HG02938 (cell line): ENCODE results near the gene PRPF40A.
A peak's percentile ranks its signal among the peaks of the same experiment; 100 is the strongest.

Experiments used
- ATAC-seq: cut with Tn5 transposase; IDR thresholded peaks from one replicate; pipeline ENCODE4 v1.9.1; 2021; ENCODE audit warnings: mild to moderate bottlenecking, moderate library complexity; ENCODE audit not compliant: unreplicated experiment

The PRPF40A gene

DNA sequence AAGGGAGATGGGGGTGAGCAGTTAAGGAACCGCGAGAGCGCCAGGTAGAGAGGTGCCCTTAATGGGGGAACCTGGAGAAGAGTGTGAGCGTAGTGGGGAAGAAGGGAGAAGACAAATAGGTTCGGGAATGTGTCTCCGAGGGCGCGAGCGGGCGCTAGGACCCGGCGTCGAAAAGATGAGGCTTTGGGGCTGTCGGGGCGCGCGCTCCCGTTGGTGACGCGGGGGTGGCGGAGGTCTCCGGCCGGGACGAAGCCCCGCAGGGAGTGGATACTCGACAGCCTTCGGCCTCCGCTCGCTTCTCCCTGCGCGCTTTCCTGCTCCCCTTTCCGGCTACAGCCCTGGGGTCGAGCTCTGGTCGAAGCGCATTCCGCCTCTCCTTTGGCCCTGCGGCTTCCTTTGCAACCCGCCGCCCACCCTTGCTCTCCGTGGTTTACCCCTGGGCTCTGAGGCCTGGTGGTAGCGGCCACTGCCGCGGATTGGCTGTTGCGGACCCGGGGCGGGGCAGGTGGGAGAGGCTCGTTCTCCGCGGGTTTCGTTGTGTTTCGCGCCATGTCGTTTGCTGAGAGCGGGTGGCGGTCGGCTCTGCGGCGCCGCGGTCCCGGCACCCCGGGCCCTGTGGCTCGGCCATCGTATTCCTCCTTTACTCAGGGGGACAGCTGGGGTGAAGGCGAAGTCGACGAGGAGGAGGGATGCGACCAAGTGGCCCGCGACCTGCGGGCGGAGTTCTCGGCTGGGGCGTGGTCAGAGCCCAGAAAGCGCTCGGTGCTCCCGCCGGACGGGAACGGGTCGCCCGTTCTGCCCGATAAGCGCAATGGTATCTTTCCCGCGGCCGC lies 1.0 kb upstream of the PRPF40A start, which contains the start of gene ARL6IP6:
Gene ARL6IP6, plus strand, starts transcription at position 545 of the 833 bp plus-strand sequence. Its CDS starts 5 bp downstream, at position 550.
- ATAC-seq, result peak; percentile 66

DNA sequence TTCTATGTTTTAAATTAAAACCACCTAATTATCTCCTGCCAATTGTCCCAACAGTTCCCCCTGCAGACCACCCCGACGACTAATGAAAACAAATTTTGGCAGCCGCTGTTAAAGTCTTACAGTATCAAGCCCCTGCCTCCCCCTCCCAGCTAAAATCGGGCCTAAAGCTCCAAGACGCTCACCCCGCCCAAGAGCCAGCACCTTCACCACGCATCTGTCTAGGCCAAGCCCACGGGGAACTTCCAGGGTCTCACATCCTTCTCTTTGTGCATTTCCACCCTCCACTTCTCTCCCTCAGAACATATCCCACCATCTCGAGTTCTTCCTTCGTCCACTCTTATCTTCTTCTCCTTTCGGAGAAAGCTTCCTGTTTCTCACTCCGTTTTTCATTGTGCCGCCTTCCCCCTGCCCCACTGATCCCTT lies 445 bp downstream of the PRPF40A start:
- ATAC-seq, result peak; percentile 0

DNA sequence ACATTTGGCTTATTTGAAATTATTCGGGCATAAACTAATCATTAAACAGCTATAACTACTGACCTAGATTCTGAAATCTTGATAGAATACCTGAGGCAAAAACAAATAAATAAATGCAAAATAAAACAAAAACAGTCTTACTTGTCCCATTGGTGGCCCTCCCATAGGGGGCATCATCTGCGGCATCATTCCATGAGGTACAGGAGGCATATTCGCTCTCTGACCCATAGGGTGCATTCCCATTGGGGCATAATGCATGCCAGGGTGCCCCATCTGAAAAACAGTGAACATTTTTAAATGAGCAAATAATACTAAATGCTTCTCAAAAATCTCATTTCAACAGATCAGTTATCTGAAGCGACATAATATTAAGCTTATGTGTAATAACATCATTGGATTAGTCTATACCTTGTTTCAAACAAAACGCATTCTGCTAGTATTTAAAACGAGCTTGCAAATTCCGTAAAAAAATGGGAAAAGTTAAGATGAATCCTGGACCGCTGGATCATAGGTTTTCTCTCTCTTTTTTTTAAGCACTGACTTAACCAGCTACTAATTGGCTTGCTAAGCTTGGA lies 1.3 kb downstream of the PRPF40A start:
- ATAC-seq, result no peak

DNA sequence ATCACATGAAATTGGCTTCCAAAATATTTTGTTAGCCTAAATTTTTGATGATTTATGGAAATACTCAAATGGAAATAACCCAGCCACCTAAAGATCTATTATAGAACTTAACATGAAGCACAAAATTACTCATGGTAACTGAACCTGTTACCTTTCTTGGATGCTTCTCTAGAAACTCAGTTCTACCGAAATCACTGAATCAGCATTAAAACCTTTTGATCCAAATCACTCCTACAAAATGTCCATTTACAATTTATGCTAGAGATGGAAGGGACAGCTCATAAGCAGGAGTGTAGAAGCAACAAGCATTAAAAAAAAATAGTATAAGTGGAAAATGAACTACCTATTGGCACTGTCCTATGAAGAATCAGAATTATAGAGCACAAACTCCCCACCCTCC lies 2.1 kb downstream of the PRPF40A start:
- no peak for ATAC-seq

DNA sequence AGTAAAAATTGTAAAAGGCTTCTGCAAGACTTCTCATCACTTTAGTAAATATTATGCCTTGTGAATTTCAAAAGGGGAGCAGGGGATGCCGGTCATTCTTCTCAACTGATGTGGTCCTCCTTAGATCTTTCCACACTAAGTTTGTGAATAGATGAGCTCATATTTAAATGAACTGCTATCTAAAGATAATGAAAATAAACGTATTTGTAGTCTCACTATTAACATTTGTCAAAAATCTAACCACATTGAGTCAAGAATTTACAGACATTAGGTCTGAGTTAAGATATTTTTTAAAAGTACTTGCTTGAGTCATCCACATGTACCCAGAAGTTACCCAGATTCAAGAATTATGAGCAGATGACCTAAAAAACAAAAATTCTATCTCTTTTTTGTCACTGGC lies 6.5 kb downstream of the PRPF40A start:
- ATAC-seq, result no peak

DNA sequence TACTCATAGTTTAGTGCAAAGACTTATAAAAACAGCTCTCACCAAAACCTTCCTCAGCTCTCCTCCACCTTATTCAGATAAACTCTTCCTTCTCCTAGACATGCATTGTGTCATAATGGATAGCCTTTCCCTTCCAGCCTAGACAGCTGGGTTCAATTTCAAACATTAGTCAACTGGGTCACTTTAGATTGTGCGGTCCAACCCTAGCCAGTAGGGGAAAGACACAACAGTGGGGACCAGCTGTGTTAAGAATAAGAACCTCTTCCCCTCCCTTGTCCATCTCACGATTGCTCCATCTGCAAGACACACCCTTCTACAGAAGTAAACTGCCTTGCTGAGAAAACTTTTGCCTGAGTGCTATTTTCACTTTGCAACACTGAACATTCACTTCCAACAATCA lies 8.5 kb downstream of the PRPF40A start:
- no peak for ATAC-seq

DNA sequence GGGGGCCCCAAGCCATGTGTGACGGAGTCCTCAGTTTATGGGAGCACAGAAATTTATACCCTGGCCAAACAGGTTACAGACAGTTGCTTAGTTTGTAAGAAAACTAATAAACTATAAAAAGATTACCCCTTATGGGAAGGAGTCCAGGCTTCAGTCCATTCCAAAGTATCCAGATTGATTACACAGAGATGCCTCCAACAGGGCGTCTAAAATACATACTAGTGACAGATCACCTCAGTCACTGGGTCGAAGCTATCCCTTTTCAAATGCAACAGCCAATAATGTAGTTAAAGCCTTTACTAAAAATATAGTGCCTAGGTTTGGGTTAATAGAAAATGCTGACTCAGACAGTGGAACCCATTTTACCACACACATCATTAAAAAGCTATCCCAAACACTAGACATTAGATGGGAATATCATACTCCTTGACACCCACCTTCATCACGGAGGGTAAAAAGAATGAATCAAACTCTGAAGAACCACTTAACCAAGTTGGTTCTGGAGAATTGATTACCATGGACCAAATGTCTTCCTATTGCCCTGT lies 10.7 kb downstream of the PRPF40A start:
- ATAC-seq, result no peak

DNA sequence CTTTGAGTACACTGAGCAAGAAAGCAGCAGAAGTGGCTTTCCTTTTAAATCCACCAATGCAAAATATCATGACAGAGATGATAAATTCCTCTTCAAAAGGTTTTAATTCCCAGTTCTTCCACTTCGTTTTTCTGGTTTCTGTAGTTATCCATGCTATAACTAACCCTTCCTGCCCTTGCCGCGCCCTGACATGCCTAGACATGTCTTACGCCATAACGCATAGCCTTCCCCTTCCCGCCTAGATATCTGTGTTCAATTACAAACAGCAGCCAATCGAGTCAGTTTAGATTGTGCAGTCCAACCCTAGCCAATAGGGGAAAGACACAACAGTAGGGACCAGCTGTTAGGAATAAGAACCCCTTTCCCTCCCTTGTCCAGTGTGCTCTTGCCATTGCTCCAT lies 16.1 kb downstream of the PRPF40A start:
- no peak for ATAC-seq

DNA sequence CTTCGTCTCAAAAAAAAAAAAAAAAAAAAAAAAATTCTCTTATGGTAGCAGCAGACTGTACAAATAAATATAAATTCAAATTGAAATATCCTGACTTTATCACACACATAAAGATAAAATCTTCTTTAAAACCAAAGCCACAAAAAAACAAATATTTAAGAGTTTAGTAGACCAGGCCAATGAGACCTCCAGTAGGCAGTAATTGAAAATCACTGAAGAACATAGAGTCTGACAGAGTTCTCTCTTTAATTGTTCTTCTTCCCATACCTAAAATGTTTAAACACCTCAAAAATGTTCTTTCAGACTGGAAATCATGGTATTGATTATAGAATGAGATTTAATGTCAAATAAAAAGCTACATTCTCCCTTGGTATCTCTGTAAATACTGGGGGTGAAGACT lies 20.8 kb downstream of the PRPF40A start:
- no peak for ATAC-seq

DNA sequence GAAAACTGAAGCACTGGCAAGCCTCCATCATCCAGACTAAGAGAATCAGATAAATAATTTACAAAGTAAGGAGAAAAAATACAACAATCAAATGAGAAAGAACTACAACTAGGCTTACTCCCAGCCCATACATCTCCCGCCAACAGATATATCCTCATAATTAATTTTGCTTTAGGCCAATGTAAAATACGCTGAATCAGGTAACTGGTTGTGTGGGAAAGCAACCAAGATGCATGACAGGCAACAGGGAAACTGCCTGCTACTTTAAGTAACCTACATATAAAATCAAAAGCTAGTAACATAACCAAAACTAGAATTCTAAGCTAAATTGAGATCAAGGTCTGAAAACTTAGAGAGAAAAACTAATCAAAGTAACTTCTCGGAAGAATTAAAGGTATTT lies 21.5 kb downstream of the PRPF40A start:
- ATAC-seq, result no peak

DNA sequence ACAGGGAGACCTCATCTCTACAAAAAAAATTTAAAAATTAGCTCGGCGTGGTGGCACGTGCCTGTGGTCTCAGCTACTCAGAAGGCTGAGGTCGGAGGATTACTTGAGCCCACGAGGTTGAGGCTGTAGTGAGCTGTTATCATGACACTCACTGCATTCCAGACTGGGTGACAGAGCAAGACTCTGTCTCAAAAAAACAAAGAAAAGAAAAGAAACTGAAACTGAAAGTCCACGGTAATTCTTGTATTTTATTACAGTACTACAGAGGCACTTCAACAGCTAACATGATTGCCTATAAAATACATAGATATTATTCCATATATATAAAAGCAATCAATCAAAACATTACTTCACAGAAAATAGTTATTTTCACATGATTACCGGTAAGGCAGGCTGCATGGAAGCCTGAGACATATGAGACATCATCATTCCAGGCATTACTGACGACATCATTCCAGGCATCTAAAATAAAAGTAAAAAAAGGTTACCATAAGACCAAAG lies 23.1 kb downstream of the PRPF40A start:
- ATAC-seq, result no peak

DNA sequence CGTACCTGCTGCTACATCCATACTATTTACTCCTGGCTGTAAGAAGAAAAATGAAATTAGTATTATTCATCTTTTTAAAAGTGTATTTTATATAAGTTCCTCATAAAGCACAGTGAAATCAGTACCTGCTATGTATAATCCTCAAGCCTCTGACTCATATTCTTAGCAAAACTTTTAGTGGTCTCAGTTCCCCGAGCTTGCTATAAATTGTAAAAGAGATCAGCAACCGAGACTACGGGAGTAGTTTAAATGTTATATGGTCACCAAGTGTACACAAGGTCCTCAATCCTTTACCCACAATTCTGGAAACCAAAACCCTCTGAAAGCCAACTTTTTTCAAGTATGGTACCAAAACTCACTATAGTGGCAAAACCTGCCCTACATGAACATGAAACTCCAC lies 24.2 kb downstream of the PRPF40A start:
- peak; percentile 98 for ATAC-seq

DNA sequence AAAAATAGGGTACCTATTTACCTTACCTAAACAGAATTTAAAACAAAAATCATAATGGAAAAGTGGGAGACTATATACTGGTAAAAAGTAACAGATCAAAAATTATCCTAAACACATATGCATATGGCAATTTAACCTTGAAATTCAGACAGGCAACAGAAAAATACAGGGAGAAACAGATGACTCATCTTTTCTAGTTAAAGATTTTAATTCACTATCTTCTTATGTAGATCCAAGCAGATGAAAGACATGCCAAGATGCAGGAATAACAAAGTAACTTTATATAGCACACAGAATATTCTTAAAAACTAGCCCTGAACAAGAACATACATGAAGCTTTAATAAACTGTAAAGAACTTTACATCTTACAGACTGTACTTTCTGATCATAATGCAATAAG lies 30.9 kb downstream of the PRPF40A start:
- no peak for ATAC-seq

DNA sequence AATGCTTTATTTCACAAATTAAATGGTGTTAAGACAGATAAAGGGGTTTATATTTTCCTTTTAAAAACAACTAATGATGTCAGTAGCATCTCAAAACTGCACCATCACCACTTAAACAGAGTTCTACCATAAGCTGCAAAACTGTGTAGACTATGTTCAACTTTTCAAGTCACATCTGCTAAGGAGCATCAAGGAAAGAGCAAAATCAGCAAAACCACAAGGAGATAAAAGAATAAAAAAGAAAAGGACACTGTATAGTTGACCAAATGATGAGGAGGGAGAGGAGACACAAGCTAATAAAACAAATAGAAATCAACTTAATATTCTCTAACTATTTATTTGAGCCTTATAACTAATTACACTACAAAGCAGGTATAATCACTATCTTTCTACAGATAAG lies 33.9 kb downstream of the PRPF40A start:
- ATAC-seq, result no peak

DNA sequence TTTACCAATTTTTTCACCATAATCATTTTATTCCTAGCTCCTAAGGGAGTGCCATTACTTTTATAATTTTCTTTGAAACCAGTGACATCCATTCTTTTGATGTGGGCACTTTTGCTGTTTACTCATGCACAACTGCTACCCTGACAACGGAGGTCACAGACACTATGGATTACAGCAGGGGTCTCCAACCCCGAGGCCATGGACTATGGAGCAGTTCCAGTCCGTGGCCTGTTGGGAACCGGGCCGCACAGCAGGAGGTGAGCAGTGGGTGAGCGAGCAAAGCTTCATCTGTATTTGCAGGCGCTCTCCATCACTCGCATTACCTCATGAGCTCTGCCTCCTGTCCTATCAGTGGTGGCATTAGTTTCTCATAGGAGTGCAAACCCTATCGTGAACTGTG lies 34.6 kb downstream of the PRPF40A start:
- no peak for ATAC-seq

DNA sequence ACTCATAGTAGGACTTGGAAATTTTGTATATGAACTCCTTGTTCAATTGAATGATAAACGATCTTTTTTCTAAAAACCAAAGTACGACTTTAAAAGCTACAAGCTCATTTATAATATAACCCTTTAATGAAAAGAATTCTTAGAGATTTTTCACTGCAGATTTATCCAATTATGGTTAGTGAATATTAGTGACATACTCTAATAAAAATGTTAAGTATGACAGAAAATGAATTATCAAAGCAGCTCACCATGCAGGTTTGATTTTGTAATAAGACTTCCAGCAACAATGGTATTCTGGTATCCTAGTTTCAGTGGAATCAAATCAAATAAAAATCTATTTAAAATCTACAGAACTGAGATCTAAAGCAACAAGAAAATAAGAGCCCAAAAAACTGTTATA lies 38.5 kb downstream of the PRPF40A start:
- ATAC-seq, result no peak

DNA sequence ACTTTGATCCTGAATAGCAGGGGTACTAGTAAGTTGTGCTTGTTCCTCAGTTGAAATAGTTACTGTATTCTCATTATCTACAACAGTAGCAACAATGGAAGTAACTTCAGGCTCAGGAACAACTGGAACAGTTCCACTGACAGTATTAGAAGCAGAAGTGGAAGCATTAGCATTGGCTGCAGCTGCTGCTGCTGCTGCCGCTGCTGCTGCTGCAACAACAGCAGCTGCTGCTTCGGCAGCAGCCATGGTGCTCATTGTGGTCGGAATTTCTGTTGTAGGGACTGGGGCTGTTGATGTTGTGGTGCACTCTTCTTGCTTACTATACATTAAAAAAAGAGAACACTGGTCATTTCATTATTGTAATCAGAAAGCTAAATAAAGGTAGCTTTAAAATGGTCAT lies 40.8 kb downstream of the PRPF40A start:
- no peak for ATAC-seq

DNA sequence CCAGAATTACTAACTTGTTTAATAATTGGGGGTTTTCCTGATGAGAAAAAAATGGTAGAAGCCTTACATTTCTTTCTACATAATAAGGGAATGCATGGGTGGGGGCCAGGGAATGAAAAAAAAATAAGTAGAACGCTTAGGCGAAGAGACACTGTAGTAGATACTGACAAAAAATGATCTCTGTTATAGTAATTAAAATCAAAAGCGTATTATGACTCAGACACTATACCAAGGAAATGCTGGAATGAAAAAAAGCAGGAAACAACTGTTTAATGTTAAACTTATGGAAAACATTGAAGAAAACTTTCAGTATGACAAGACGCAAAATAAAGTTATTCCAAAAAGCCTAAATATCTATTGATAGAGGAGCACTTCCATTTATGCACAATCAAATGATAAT lies 42.9 kb downstream of the PRPF40A start:
- ATAC-seq, result no peak

DNA sequence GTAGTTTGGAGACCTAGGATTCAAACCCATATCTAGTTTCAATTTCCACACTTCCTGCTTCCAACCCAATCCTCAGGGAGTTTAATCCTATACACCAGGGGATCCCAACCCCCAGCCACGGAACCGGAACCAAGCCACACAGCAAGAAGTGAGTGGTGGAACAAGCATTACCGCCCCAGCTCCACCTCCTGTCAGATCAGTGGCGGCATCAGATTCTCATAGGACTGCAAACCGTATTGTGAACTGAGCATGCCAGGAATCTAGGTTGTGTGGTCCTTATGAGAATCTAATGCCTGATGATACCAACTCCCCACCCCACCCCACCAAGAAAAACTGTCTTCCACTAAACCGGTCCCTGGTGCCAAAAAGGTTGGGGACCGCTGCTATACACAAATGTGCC lies 52.5 kb downstream of the PRPF40A start:
- no peak for ATAC-seq

DNA sequence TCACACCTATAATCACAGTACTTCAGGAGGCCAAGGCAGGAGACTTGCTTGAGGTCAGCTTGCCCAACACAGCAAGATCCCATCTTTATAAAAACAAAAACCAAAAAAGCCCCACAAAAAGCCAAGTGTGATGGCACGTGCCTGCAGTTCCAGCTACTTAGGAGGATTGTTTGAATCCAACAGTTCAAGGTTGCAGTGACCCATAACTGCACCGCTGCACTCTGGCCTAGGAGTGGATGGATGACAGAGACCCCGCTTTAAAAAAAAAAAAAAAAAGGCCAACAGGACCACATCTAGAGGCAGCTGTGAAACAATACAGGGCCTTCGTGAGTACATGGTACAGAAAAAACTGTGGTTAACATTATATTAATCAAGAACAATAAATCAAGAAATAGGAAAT lies 56.2 kb downstream of the PRPF40A start:
- ATAC-seq, result no peak

DNA sequence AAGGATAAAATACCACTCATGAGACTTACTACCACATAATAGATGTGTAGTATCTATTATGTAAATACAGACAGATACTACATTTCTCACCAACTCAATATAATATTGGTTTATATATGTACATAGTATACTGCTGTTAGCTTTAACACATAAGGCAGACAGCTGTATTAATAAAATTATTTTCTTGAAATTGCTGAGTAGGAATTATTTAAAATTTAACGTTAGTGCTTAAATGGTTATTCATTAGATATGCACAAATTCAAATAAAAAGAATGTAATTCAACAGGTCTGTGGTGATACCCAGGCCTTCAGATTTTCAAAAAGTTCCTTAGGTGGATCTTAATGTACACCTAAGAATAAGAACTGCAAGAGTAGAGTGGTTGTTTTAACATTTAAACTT lies 59.0 kb downstream of the PRPF40A start:
- ATAC-seq, result no peak

DNA sequence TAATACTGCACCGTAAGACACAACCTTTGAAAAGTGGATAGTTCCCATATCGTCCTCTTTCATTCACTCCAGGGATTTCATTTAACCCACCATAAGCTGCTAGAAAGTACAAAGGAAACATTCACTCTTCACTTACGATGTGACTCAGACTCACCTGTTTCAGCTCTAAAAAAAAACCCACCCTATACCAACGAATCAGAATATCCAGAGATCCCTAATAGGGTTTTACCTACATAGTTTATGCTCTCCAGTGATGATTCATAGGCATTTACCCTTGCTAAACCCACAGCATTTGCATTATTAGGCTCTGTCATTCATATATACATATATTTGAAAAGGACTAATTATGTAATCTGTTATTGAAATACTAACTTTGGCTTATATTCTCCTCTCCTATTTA lies 60.2 kb downstream of the PRPF40A start:
- no peak for ATAC-seq
